Measurements from ENCODE around the gene PKD2L2. TPM values are rescaled to one million over a fixed set of nuclear protein-coding genes. Genes with fewer than 3 reads are reported as not detected.

PKD2L2 gene
- total and polyA plus RNA-seq, 9 of the 15 experiments (the other 6 are each of a cell fraction or from before 2014, with no cell fraction given): 0.08 to 0.25 (median 0.11) TPM; not detected in 5

DNA sequence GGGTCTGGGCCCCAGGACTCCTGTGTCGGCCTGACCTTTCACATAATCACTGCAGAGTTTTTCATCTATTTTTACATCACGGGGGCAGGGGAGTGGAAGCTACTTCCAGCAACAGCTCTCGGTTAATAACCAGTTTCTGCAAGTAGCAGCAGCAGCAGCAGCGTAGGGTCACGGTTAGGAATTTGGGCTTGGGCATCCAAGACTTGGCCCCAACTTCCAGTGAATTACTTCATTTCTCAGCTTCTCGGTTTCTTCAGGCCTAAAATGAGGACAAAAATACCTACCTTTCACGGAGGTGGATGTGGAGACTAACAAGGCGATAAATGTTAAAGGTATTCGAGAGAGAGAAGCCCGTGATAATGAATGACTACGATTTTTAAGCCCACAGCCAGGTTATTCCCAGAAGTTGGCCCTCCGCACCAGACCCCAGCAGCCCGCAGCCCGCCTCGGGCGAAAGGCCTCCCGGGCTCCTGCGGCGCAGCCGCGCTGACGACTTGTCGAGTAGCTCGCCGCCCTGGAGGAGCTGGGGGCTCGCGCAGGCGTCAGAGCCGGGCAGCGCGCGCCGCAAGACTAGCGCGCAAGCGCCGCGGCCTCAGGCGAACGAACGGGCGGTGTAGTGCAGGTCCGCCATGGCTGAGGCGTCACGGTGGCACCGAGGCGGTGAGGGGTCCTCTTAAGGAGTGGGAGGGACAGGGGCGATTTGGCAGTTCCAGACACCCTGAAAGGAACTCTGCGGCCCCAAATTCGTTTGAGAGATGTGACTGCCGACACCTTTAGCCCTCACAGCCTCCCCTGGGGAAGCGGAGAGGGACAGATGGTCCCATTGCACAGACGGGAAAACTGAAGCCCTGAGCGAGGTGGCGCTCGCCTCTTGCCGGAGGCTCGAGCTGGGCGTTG is at the start of gene PKD2L2 (continued):
- TF ChIP-seq HMGN3 (IDR thresholded peaks at IDR 0.05; ENCODE audit: borderline replicate concordance, extremely low read depth, insufficient read length, low read depth, low read length) (peak; percentile 68), PCBP2 (IDR thresholded peaks at IDR 0.05; ENCODE audit: low read depth, low read length, poor library complexity, severe bottlenecking) (no peak), C11orf30 (IDR thresholded peaks at IDR 0.05; ENCODE audit: low read depth) (no peak), HEY1 (CRISPR knock-in tag; IDR thresholded peaks at IDR 0.05; ENCODE audit: borderline replicate concordance) (no peak), NR4A1 (CRISPR knock-in tag; IDR thresholded peaks at IDR 0.05) (no peak), NR4A1 (tag; IDR thresholded peaks at IDR 0.05) (no peak), RBM25 (IDR thresholded peaks at IDR 0.05; ENCODE audit: low read depth, low read length, severe bottlenecking) (peak; percentile 97), ZBTB11 (CRISPR knock-in tag; IDR thresholded peaks at IDR 0.05) (0 out of 6 replicates have a peak, but pooled peaks of 1 of the 3 experiments have one; percentile 31), HDAC8 (tag; IDR thresholded peaks at IDR 0.05) (no peak), ZNF511 (CRISPR knock-in tag; IDR thresholded peaks at IDR 0.05) (no peak), ZNF408 (CRISPR knock-in tag; IDR thresholded peaks at IDR 0.05; ENCODE audit: low read depth) (no peak), ZNF217 (CRISPR knock-in tag; IDR thresholded peaks at IDR 0.05) (no peak), ZNF75A (CRISPR knock-in tag; IDR thresholded peaks at IDR 0.05) (no peak)
- TF ChIP-seq, protein P1, sequence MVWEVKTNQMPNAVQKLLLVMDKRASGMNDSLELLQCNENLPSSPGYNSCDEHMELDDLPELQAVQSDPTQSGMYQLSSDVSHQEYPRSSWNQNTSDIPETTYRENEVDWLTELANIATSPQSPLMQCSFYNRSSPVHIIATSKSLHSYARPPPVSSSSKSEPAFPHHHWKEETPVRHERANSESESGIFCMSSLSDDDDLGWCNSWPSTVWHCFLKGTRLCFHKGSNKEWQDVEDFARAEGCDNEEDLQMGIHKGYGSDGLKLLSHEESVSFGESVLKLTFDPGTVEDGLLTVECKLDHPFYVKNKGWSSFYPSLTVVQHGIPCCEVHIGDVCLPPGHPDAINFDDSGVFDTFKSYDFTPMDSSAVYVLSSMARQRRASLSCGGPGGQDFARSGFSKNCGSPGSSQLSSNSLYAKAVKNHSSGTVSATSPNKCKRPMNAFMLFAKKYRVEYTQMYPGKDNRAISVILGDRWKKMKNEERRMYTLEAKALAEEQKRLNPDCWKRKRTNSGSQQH (CRISPR knock-in tag; IDR thresholded peaks at IDR 0.05): no peak
- TF ChIP-seq, protein P2, sequence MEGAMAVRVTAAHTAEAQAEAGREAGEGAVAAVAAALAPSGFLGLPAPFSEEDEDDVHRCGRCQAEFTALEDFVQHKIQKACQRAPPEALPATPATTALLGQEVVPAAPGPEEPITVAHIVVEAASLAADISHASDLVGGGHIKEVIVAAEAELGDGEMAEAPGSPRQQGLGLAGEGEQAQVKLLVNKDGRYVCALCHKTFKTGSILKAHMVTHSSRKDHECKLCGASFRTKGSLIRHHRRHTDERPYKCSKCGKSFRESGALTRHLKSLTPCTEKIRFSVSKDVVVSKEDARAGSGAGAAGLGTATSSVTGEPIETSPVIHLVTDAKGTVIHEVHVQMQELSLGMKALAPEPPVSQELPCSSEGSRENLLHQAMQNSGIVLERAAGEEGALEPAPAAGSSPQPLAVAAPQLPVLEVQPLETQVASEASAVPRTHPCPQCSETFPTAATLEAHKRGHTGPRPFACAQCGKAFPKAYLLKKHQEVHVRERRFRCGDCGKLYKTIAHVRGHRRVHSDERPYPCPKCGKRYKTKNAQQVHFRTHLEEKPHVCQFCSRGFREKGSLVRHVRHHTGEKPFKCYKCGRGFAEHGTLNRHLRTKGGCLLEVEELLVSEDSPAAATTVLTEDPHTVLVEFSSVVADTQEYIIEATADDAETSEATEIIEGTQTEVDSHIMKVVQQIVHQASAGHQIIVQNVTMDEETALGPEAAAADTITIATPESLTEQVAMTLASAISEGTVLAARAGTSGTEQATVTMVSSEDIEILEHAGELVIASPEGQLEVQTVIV (CRISPR knock-in tag; IDR thresholded peaks at IDR 0.05; ENCODE audit: borderline replicate concordance): no peak
- TF ChIP-seq, protein P3, sequence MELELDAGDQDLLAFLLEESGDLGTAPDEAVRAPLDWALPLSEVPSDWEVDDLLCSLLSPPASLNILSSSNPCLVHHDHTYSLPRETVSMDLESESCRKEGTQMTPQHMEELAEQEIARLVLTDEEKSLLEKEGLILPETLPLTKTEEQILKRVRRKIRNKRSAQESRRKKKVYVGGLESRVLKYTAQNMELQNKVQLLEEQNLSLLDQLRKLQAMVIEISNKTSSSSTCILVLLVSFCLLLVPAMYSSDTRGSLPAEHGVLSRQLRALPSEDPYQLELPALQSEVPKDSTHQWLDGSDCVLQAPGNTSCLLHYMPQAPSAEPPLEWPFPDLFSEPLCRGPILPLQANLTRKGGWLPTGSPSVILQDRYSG (tag; conservative IDR thresholded peaks at IDR 0.05; ENCODE audit: low read depth): no peak
